GM18517 (cell line): Measurements from ENCODE around the gene CABP2.
"Not testable (repeated sequence)": the region's sequence is repeated elsewhere in the genome, so short reads cannot be mapped to it uniquely, and the experiment has no call there.

Source experiments
- ATAC-seq: cut with Tn5 transposase; IDR thresholded peaks from one replicate; pipeline ENCODE4 v1.9.1; 2021; ENCODE audit warnings: mild to moderate bottlenecking, moderate library complexity; ENCODE audit not compliant: unreplicated experiment

The CABP2 gene

GRCh38 chr11:67539550-67539949 is 16.3 kb upstream of the CABP2 start:
- no peak for ATAC-seq

GRCh38 chr11:67538823-67539505 is 15.7 kb upstream of the CABP2 start:
- no peak for ATAC-seq

GRCh38 chr11:67538306-67538705 is 15.1 kb upstream of the CABP2 start:
- ATAC-seq: no peak

- ATAC-seq: no peak
These were observed 12.3 kb upstream of the CABP2 start for GRCh38 chr11:67535561-67535960.

- no peak for ATAC-seq
These were observed 10.9 kb upstream of the CABP2 start for GRCh38 chr11:67534070-67534679.

GRCh38 chr11:67532889-67533288 is 9.6 kb upstream of the CABP2 start:
- no peak for ATAC-seq

GRCh38 chr11:67530282-67530592 is 7.0 kb upstream of the CABP2 start:
- no peak for ATAC-seq

GRCh38 chr11:67528376-67528775 is 5.1 kb upstream of the CABP2 start:
- no peak for ATAC-seq

- ATAC-seq: no peak
These were observed 2.2 kb upstream of the CABP2 start for GRCh38 chr11:67525275-67525976.

- ATAC-seq: no peak
These were observed 1.2 kb upstream of the CABP2 start for GRCh38 chr11:67524480-67524808.

- no peak for ATAC-seq
These were observed 572 bp upstream of the CABP2 start for GRCh38 chr11:67523556-67524479.

GRCh38 chr11:67522338-67522737 is 908 bp downstream of the CABP2 start:
- no peak for ATAC-seq

GRCh38 chr11:67521924-67522323 is 1.3 kb downstream of the CABP2 start:
- ATAC-seq: no peak

- ATAC-seq: no peak
These were observed 2.1 kb downstream of the CABP2 start for GRCh38 chr11:67520856-67521824.

- no peak for ATAC-seq
These were observed 3.5 kb downstream of the CABP2 start for GRCh38 chr11:67519726-67520125.

- ATAC-seq: no peak
These were observed 5.3 kb downstream of the CABP2 start for GRCh38 chr11:67517784-67518552.

GRCh38 chr11:67516806-67517205 is 6.4 kb downstream of the CABP2 start:
- no peak for ATAC-seq

GRCh38 chr11:67514116-67514515 is 9.1 kb downstream of the CABP2 start:
- ATAC-seq: no peak

GRCh38 chr11:67511558-67511957 is 11.7 kb downstream of the CABP2 start:
- not testable (repeated sequence) for ATAC-seq

- ATAC-seq: no peak
These were observed 13.3 kb downstream of the CABP2 start for GRCh38 chr11:67510023-67510345.
